Activated T-cell treated with anti-CD3 and anti-CD28 coated beads for 4 hours (primary cell): ENCODE data around the gene RNU5B-1.
"Not testable (repeated sequence)": the region's sequence is repeated elsewhere in the genome, so short reads cannot be mapped to it uniquely, and the experiment has no call there.

Source experiments
- DNase-seq: peaks from one replicate; pipeline ENCODE4 v3.0.0-alpha.2; 2020

RNU5B-1 gene

DNA sequence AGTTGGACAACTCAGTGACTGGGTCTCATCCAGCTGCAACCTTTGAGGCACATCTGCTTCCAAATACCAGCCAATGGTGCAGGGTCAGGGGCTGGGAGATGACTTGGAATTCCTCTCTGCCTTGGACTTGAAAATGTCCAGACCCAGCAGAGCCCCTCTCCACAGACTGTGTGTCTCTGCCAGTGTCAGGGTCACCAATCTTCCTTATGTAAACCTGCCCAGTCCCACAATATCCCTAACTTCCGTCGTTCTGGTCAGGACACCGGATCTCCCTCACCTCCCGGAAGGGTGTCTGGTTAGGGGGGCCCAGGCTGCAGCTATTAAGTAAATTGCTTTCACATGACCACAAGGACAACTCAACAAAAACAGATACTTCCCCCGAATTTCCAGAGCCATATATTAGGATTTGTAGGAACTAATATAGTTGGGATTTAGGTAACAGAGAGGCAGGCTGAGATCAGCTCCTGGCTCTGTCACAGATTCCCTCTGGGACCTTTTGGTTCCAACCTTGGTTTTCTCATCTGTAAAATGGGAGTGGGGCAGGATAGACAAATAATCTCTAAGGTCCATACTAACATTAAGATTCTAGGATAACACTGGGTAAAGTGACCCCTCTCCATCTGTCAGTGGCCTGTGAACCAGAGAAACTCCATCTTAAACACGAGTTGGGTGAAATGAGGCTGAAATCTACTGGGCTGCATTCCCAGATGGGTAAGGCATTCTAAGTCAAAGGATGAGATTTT is 42.5 kb downstream of the RNU5B-1 start:
- DNase-seq, result no peak

- not testable (repeated sequence) for DNase-seq
Observed at GRCh38 chr15:65347756-65348155, 43.3 kb downstream of the RNU5B-1 start.

DNA sequence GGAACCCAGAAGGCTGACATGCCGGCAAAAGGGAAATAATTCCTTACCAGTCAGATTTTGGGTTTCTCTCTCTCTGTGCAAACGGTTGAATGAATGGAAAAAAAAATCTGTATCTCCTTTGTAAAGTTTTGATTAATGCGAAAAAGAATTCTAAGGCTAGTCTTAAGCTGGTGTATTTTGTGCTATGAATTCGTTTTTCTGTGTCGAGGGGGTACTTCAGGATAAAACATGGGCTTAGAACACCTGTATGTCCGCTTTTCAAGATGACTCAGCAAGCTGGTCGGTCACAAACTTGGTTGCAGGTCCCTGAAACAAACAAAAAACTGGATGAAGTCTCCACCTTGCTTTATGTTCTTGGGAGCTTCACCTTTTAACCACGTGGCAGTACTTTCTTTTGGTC is 44.9 kb downstream of the RNU5B-1 start:
- DNase-seq, result no peak

DNA sequence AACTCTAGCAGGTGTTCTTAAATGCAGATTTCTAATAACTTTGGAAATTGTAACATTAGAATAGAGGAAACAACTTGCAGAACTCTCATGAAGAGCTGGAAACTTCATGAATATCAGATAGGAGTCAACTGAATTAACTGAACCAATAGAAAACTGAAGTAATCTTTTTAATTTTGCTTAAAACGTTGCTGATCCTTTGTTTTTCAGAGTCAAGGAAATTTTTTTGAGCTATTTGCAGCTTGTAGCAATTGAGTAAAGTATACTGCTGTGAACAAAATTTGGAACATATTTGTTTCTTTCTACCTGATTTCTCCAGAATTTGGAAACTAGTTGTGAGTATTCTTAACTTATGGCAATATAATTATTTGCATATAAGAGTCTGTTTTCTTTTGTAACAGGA is 47.5 kb downstream of the RNU5B-1 start:
- DNase-seq, result not testable (repeated sequence)
